ENCODE data around the gene PSMC5. TPM values are rescaled to one million over a fixed set of nuclear protein-coding genes. Genes with fewer than 3 reads are reported as not detected.

PSMC5 gene
- total RNA-seq, 1 donor from 2014 or later: 49.6 TPM

DNA sequence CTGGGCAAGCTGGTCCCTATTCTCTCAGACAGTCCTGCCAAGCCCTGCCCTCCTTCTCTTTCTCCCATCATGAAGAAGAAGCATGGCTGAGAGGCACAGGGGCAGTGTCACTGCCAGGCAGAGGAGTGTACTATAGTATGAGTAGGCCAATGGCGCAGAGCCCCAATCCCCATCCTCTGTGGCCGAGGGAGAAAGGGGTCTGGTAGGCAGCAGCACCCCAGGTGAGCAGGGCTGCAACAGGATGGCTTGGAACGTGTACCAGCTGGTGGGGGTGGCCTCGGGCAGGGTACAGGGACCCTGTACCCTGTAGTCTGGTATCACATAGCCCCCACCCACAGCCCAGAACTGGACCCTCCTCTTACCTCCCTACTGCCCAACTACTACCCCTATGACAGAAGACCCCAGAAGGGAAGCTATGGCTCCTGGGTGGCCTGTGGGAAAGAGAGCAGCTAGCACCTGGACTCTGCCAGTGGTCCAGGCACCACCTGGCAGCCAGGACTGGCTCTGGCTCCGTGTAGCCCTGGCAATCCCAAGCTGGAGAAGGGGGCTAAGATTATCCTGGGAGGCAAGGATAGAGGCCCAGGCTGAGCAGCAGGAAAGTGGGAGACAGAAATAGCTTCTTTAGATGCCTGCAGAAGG, 10.8 kb downstream of the PSMC5 start:
- Histone ChIP-seq H3K9me3 (ENCODE audit: low read depth) (no peaks in the 10 kb centered on the region), H3K4me3 (no peak overlapping the region), H2AFZ (replicated peaks) (no peak overlapping the region), H3F3A (ENCODE audit: low read depth) (peaks cover 31% of the 10 kb centered on the region), H3K79me2 (ENCODE audit: low read depth) (peaks cover 46% of the 10 kb centered on the region), H3K27ac (no peak overlapping the region), H4K20me1 (ENCODE audit: low read depth) (peaks cover 29% of the 10 kb centered on the region), H3K9ac (no peak overlapping the region), H3K36me3 (no peaks in the 10 kb centered on the region), H3K27me3 (no peaks in the 10 kb centered on the region), H3K4me1 (peaks cover 21% of the 10 kb centered on the region), H3K4me2 (no peak overlapping the region)
- Mint-ChIP-seq H3K36me3 (peaks cover 11% of the 10 kb centered on the region), H3K27ac (no peak overlapping the region), H3K4me1 (peaks cover 25% of the 10 kb centered on the region), H3K4me3 (no peak overlapping the region), H3K27me3 (ENCODE audit: insufficient read depth, low read depth) (no peaks in the 10 kb centered on the region), H3K9me3 (no peaks in the 10 kb centered on the region)
- DNase-seq (ENCODE audit: low spot score): no peak
- TF ChIP-seq EZH2phosphoT487 (IDR thresholded peaks at IDR 0.05): no peak

- peak overlapping the region; percentile 29 for H3K27ac Mint-ChIP-seq
- peaks cover 29% of the 10 kb centered on the region for H4K20me1 ChIP-seq (ENCODE audit: low read depth)
These were observed 11.5 kb downstream of the PSMC5 start for GRCh38 chr17:63838631-63839171.

GRCh38 chr17:63840591-63841349, 13.5 kb downstream of the PSMC5 start:
- peaks cover 17% of the 10 kb centered on the region for H3K27me3 ChIP-seq
- DNase-seq (ENCODE audit: low spot score): no peak
- H3K4me1 ChIP-seq: peaks cover 21% of the 10 kb centered on the region
- Mint-ChIP-seq H3K9me3 (no peaks in the 10 kb centered on the region), H3K4me3 (peak overlapping the region; percentile 97), H3K4me1 (peaks cover 26% of the 10 kb centered on the region), H3K27me3 (ENCODE audit: insufficient read depth, low read depth) (no peaks in the 10 kb centered on the region), H3K36me3 (peaks cover 2% of the 10 kb centered on the region), H3K27ac (peak overlapping the region; percentile 96)
- no peak overlapping the region for H3K27ac ChIP-seq
- peaks cover 46% of the 10 kb centered on the region for H3K79me2 ChIP-seq (ENCODE audit: low read depth)
- no peaks in the 10 kb centered on the region for H3K36me3 ChIP-seq
- peak overlapping the region; percentile 95 for H3K4me3 ChIP-seq
- no peaks in the 10 kb centered on the region for H3K9me3 ChIP-seq (ENCODE audit: low read depth)
- H3F3A ChIP-seq (ENCODE audit: low read depth): peaks cover 29% of the 10 kb centered on the region
- no peak overlapping the region for H2AFZ ChIP-seq (replicated peaks)
- peak overlapping the region; percentile 69 for H3K9ac ChIP-seq
- peak overlapping the region; percentile 99 for H3K4me2 ChIP-seq
- H4K20me1 ChIP-seq (ENCODE audit: low read depth): peaks cover 26% of the 10 kb centered on the region
- no peak for TF ChIP-seq CTCF (IDR thresholded peaks at IDR 0.05)
- no peak for TF ChIP-seq EZH2phosphoT487 (IDR thresholded peaks at IDR 0.05)
- TF ChIP-seq EZH2 (IDR thresholded peaks at IDR 0.05): no peak

More at GRCh38 chr17:63838631-63839171, 11.5 kb downstream of the PSMC5 start:
- H3K27me3 ChIP-seq: no peaks in the 10 kb centered on the region
- Mint-ChIP-seq H3K36me3 (peaks cover 7% of the 10 kb centered on the region), H3K27me3 (ENCODE audit: insufficient read depth, low read depth) (no peaks in the 10 kb centered on the region), H3K4me3 (peak overlapping the region; percentile 61), H3K4me1 (peaks cover 27% of the 10 kb centered on the region), H3K9me3 (no peaks in the 10 kb centered on the region)
- peaks cover 46% of the 10 kb centered on the region for H3K79me2 ChIP-seq (ENCODE audit: low read depth)
- H3F3A ChIP-seq (ENCODE audit: low read depth): peaks cover 33% of the 10 kb centered on the region
- H3K4me1 ChIP-seq: peaks cover 21% of the 10 kb centered on the region
- H3K27ac ChIP-seq: peak overlapping the region; percentile 30
- H3K36me3 ChIP-seq: no peaks in the 10 kb centered on the region
- peak overlapping the region; percentile 2 for H3K9ac ChIP-seq
- no peak overlapping the region for H3K4me3 ChIP-seq
- H2AFZ ChIP-seq (replicated peaks): no peak overlapping the region
- H3K4me2 ChIP-seq: peak overlapping the region; percentile 31
- no peaks in the 10 kb centered on the region for H3K9me3 ChIP-seq (ENCODE audit: low read depth)
- no peak for TF ChIP-seq EZH2 (IDR thresholded peaks at IDR 0.05)
- TF ChIP-seq CTCF (IDR thresholded peaks at IDR 0.05): no peak
- TF ChIP-seq EZH2phosphoT487 (IDR thresholded peaks at IDR 0.05): no peak
- DNase-seq (ENCODE audit: low spot score): no peak
